ENCODE measurements around the gene SSR4.

The SSR4 gene

GRCh38 chrX:153803211-153804099 lies 9.0 kb downstream of the SSR4 start:
- Histone ChIP-seq H3K9ac (ENCODE audit: low read depth, low read length, poor library complexity, severe bottlenecking) (no peak overlapping the region), H3K4me3 (ENCODE audit: low read length, poor library complexity, severe bottlenecking) (no peak overlapping the region), H3F3A (ENCODE audit: low read depth) (no peaks in the 10 kb centered on the region), H3K27me3 (ENCODE audit: insufficient read depth, low read length, poor library complexity, severe bottlenecking) (no peaks in the 10 kb centered on the region), H2AFZ (ENCODE audit: low read length) (no peak overlapping the region), H3K36me3 (ENCODE audit: insufficient read depth, low read length) (no peaks in the 10 kb centered on the region), H3K9me2 (replicated peaks; ENCODE audit: low read depth, low read length) (no peaks in the 10 kb centered on the region), H3K4me1 (ENCODE audit: insufficient read depth, low read length, poor library complexity, severe bottlenecking) (no peaks in the 10 kb centered on the region), H3K4me2 (ENCODE audit: low read depth, low read length, poor library complexity, severe bottlenecking) (no peak overlapping the region), H3K79me2 (ENCODE audit: insufficient read depth, low read length) (no peaks in the 10 kb centered on the region), H4K20me1 (ENCODE audit: insufficient read depth, low read length, poor library complexity, severe bottlenecking) (no peaks in the 10 kb centered on the region), H3K9me3 (ENCODE audit: insufficient read depth, low read depth, low read length) (no peaks in the 10 kb centered on the region)
- TF ChIP-seq CTCF (conservative IDR thresholded peaks at IDR 0.05; ENCODE audit: low read length) (no peak), EZH2phosphoT487 (IDR thresholded peaks at IDR 0.05; ENCODE audit: borderline replicate concordance) (no peak)

DNA sequence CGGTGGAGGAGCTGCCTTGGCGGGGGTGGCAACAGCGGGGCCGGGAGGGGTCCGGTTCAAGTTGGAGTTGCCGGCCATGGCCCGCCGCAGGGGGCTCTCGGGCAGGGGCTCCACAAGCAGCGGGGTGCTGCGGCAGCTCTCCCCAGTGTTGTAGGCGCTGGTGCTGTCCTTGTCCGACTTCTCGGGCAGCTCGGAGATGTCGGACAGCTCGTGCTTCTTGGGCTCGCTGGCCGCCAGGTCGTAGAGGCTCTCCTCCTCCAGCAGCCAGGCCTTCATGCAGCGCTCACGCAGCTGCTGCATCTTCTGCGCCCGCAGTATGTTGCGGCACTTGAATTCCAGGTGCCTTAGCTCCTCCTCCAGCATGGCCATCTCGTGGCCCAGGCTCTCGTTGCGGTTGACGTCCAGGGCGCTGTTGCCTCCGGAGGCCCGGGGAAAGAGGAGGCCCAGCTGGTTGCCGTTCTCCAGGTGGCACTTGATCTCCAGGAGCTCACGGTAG lies 9.7 kb downstream of the SSR4 start:
- Histone ChIP-seq H4K20me1 (ENCODE audit: insufficient read depth, low read length, poor library complexity, severe bottlenecking) (no peaks in the 10 kb centered on the region), H3K9ac (ENCODE audit: low read depth, low read length, poor library complexity, severe bottlenecking) (no peak overlapping the region), H3F3A (ENCODE audit: low read depth) (no peaks in the 10 kb centered on the region), H3K4me3 (ENCODE audit: low read length, poor library complexity, severe bottlenecking) (no peak overlapping the region), H3K27me3 (ENCODE audit: insufficient read depth, low read length, poor library complexity, severe bottlenecking) (no peaks in the 10 kb centered on the region), H3K9me3 (ENCODE audit: insufficient read depth, low read depth, low read length) (no peaks in the 10 kb centered on the region), H3K9me2 (replicated peaks; ENCODE audit: low read depth, low read length) (no peaks in the 10 kb centered on the region), H3K4me1 (ENCODE audit: insufficient read depth, low read length, poor library complexity, severe bottlenecking) (no peaks in the 10 kb centered on the region), H3K4me2 (ENCODE audit: low read depth, low read length, poor library complexity, severe bottlenecking) (no peak overlapping the region), H3K36me3 (ENCODE audit: insufficient read depth, low read length) (no peaks in the 10 kb centered on the region), H2AFZ (ENCODE audit: low read length) (no peak overlapping the region), H3K79me2 (ENCODE audit: insufficient read depth, low read length) (no peaks in the 10 kb centered on the region)
- TF ChIP-seq CTCF (conservative IDR thresholded peaks at IDR 0.05; ENCODE audit: low read length) (no peak), EZH2phosphoT487 (IDR thresholded peaks at IDR 0.05; ENCODE audit: borderline replicate concordance) (no peak)

- TF ChIP-seq CTCF (conservative IDR thresholded peaks at IDR 0.05; ENCODE audit: low read length) (no peak), EZH2phosphoT487 (IDR thresholded peaks at IDR 0.05; ENCODE audit: borderline replicate concordance) (no peak)
- Histone ChIP-seq H3K4me2 (ENCODE audit: low read depth, low read length, poor library complexity, severe bottlenecking) (no peak overlapping the region), H2AFZ (ENCODE audit: low read length) (no peak overlapping the region), H3K27me3 (ENCODE audit: insufficient read depth, low read length, poor library complexity, severe bottlenecking) (no peaks in the 10 kb centered on the region), H4K20me1 (ENCODE audit: insufficient read depth, low read length, poor library complexity, severe bottlenecking) (no peaks in the 10 kb centered on the region), H3F3A (ENCODE audit: low read depth) (no peaks in the 10 kb centered on the region), H3K36me3 (ENCODE audit: insufficient read depth, low read length) (no peaks in the 10 kb centered on the region), H3K9ac (ENCODE audit: low read depth, low read length, poor library complexity, severe bottlenecking) (no peak overlapping the region), H3K4me1 (ENCODE audit: insufficient read depth, low read length, poor library complexity, severe bottlenecking) (no peaks in the 10 kb centered on the region), H3K4me3 (ENCODE audit: low read length, poor library complexity, severe bottlenecking) (no peak overlapping the region), H3K79me2 (ENCODE audit: insufficient read depth, low read length) (no peaks in the 10 kb centered on the region), H3K9me2 (replicated peaks; ENCODE audit: low read depth, low read length) (no peaks in the 10 kb centered on the region), H3K9me3 (ENCODE audit: insufficient read depth, low read depth, low read length) (no peaks in the 10 kb centered on the region)
Observed at GRCh38 chrX:153804621-153805020, 10.2 kb downstream of the SSR4 start.

Measured in Loucy (cell line).